Superior temporal gyrus (tissue), 1 donor: Measurements from ENCODE around the gene MILR1.

Source experiments
- DNase-seq: peaks from one replicate; pipeline ENCODE4 v3.0.0-alpha.2; 2016; ENCODE audit errors: extremely low spot score

The MILR1 gene

DNA sequence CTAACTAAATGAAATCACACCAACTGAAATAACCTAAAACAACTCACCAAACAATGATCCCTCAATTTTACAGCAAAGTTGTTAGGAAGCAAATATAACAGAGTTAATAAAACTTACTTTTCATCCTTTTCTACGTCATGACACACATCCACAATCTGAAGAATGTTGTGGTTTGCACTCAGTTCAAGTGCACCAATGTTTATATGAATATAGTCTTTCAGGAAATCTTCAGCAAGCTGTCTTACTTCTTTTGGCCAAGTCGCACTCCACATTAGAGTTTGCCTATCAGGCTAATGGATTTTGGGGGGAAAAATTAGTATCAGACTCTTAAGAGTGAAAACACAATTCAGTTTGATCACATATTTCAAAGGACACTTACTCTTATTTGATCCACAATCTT, 53.9 kb downstream of the MILR1 start:
- no peak for DNase-seq

GRCh38 chr17:64503341-64503740, 54.4 kb downstream of the MILR1 start:
- no peak for DNase-seq

DNA sequence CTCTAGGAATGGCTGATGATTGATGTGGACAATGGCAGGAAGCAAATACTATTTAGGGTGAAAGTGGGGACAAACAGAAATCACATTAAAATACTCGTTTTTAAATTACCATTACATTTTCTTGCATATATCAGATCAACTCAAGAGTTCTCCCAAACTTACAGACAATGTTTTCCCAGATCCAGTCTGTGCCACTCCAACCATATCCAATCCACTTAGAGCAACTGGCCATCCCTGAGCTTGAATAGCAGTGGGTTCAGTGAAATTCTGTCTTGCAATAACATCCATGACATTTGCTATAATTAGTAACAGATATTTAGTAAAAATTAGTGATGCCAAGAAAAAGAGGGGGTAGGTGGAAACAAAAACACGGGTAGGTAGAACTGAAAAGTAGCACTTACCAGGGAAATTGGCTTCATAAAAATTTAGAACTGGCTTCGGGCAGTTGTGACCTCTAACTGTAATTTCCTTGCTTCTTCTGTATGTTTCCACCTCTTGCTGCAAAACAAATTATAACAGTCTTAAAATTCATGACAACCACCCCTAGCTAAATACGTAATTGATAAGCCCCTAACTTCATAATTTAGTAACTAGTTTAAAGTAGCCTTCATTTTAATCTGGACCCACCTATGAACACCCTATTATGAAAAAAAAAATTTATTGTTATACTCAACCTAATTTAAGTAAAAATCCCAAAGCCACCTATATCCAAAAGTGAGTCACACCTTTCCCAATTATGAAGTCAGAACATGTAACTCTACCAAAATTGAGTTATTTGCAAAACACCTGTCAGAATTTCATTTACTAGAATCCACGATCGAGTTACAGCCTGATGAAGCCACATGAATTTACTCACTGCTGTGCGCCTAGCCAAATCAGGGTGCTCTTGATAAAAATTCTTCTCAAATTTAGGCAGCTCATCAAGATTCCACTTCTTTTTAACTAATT, 55.2 kb downstream of the MILR1 start:
- DNase-seq, result no peak

DNA sequence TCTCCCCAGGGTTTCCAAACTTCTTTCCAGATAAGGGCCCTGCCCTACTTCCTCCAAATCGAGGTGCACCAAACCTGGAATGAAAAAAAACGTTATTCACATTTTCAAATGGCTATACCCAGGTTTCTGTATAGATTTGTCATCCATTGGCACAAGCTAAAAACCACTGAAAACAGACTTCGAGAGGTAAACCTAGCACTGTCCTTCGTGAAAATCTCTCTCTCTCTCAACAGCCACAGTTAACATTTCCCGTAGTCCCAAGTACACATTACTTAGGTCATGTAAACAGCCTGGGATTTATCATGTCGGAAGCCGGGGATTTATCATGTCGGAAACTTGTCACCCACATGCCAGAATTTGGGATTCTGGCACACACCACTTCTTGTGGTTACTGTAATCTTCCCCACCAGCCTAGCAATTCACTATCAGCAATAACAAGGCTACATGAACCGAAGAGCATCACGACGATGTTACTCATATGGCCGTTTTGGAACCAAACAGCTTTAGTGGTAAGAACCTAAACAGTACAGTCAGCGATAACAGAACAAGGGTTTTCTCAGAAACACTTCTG, 55.9 kb downstream of the MILR1 start:
- no peak for DNase-seq

DNA sequence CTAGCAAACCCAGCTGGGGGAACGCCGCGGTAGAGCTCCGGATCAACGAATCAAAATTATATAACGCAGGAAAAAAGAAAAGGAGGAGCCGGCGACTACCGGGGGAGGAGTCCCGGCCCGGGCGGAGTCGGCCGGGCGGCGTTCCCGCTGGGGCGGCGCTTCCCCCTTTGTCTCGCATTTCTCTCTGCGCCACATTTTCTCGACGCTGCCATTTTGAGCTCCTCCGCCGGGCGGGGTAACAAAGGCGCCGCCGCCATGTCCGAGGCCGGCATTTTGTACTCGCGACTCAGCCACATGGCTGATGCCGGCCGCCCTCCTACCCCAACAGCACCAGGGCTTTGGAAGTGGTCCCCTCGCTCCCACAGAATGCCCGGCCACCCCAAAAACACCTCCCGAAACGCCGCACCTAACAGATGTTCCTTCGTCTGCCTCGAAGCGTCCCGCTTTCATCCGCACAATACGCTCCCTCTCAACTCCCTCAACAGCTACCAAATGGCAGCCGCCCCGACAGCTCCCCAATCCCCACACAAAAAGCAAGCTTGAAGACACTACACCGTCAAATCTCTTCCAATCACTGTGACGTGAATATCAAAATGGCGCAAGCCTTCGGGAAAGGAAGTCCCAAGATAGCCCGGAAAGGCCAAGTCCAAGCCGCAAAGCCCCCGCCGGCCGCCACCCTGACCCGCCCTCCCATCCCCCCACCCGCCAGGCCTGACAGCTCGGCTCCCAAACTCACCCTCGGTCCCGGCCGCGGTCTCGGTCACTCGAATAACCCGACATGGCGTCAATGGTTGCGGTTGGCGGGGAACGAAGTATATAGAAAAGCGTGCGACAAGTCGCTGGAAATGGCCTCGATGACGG, 56.7 kb downstream of the MILR1 start:
- DNase-seq, result peak; percentile 92

GRCh38 chr17:64506201-64506575, 57.3 kb downstream of the MILR1 start, which contains the start of gene DDX5:
TSS of gene DDX5 (minus strand) at chr17:64506289. CDS start at chr17:64506119, 170 bp downstream.
- peak; percentile 97 for DNase-seq

DNA sequence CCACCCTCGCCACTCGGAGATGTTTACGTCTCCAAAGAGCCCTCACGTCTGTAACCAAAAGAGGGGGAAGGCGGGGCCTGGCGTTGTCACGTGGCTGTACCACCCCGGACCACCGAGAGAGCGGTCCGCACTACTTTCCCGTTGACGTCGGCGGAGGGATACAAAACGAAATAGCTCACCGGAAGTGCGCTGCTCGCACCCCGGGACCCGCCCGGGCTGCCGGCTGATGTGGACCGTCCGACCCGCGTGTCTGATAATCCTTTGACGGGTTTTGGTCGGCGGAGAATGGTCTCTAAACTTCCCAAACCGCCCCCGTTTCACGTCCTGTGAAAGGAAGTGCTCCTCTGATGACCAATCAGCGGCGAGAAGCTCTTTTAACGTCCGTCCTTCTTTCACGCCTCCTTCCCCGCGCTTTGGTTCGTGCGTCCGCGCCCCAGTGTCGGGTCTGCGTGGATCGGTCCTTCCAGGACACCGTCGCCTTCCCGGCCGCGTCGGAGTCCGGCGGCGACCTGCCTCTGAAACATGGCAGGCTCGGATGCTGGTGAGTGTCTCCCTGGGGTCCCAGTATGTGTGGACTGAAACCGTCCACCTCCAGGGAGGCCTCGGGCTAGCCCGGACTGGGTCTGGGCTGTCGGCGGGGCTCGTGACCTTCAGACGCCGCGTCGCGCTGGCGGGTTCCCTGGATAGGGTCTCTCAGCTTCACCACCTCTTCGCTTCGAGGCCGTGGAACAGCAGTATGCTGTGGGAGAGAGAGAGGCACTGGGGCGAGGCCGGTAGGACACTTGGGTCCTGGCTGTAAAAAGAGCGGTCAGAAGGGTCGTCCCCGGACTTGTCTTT, 57.9 kb downstream of the MILR1 start, which contains the start of gene CEP95:
TSS of gene CEP95 (plus strand) at position 402 of the 837 bp plus-strand sequence. CDS start at position 523, 121 bp downstream.
- peak; percentile 95 for DNase-seq

- peak; percentile 79 for DNase-seq
These were observed 58.5 kb downstream of the MILR1 start for GRCh38 chr17:64507413-64507782.

GRCh38 chr17:64508683-64509082, 59.8 kb downstream of the MILR1 start:
- DNase-seq, result no peak

DNA sequence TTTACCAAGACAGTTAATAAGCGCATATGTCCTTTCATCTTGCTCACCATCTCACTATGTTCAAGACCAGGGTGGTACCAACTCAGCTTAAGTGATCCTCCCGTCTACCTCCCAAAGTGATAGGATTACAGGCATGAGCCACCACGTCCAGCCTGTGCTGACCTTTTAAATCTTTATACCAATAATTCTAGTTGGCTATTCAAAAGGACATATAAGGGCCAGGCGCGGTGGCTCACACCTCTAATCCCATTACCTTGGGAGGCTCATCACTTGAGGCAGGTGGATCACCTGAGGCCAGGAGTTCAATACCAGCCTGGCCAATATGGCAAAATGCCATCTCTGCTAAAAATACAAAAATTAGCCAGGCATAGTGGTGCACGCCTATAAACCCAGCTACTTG, 60.3 kb downstream of the MILR1 start:
- no peak for DNase-seq

GRCh38 chr17:64515419-64515818, 66.5 kb downstream of the MILR1 start:
- no peak for DNase-seq

GRCh38 chr17:64515829-64516228, 66.9 kb downstream of the MILR1 start:
- DNase-seq, result no peak
